ENCODE data around the gene KATNB1. TPM values are rescaled to one million over a fixed set of nuclear protein-coding genes. Genes with fewer than 3 reads are reported as not detected.

KATNB1 gene
- 22.6 and 62.7 TPM in 2 replicates for total RNA-seq (2014; rRNA removed; shearing (Covaris generic); ENCODE audit: low replicate concordance)

- peaks cover 16% of the 10 kb centered on the region for H3K36me3 ChIP-seq
- H3K4me3 ChIP-seq: peak within 1 kb of the TSS; percentile 94
- peaks cover 2% of the 10 kb centered on the region; the same call in 1 of the 2 replicates for H3K9me3 ChIP-seq
- DNase-seq: peak; percentile 48
- H3K27me3 ChIP-seq: no peaks in the 10 kb centered on the region
Observed at GRCh38 chr16:57735755-57736418, at the start of gene KATNB1. KATNB1 (plus strand) TSS chr16:57735770; CDS start chr16:57737244, 1,474 bp downstream.

DNA sequence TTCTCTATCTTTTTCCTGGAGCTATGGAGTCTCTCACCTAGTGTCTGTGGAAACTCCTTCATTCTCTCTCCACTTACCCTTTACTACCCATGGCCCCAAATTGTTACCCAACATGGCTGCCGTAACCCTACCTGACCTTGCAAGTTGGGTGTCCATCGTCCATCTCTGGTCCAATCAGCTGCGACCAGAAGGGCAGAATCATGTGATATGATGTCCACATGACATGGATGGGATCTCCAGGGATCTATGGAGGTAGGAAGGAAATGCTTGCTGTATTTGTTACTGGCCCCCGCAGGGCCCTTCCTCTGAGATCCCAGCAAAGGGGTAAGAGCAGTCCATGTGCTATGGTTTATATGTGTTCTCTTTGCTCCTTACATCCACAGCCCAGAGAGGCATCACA lies 49.0 kb upstream of the KATNB1 start:
- Histone ChIP-seq H3K36me3 (no peaks in the 10 kb centered on the region), H3K27me3 (peaks cover 7% of the 10 kb centered on the region; the same call in 1 of the 2 replicates), H3K9me3 (no peaks in the 10 kb centered on the region), H3K4me3 (no peak overlapping the region)
- DNase-seq: no peak

DNA sequence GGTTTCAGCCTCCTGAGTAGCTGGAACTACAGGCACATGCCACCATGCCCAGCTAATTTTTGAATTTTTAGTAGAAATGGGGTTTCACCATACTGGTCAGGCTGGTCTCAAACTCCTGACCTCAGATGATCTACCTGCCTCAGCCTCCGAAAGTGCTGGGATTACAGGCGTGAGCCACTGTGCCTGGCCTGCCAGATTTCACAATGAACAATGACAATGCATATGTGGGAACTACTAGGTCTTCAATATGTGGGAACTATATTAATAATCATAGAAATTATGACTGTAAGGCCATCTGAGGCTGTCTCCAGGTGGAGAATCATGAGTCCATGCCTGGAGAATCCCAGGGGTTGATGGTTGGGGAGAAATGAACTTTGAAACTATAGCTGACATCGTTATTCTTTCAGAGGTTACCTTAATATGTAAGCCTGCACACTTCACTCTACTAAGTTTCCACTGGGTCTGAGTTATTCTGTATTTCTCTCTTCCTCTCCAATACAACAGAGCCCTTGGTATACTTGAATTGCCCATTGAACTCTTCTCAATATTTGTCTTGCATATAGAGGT lies 48.1 kb upstream of the KATNB1 start:
- DNase-seq: no peak
- Histone ChIP-seq H3K27me3 (peaks cover 11% of the 10 kb centered on the region), H3K9me3 (no peaks in the 10 kb centered on the region), H3K4me3 (no peak overlapping the region), H3K36me3 (no peaks in the 10 kb centered on the region)

DNA sequence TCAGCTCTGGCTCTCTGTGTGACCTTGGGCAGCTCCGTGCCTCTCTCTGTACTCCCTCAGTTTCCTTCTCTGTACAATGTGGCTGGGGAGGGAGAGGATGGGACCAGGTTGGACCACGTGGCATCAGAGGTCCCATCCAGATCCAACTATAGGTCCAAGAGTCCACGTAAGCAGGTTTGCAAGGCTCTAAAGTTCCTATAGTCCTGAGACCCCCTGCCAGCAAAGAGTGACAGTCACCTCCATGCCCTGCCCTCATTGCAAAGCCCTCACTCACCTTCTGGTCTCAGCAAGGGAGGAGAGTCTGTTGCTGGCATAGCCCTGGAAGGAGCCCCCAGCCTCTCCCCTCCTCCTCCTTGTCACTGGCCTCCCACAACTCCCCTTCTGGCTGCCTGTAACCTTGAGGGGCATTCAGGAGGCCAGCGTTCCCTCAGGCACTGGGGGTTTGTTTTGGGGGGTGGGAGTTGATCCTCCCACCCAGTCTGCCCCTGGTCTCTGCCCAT lies 47.0 kb upstream of the KATNB1 start:
- no peak overlapping the region for H3K4me3 ChIP-seq
- no peaks in the 10 kb centered on the region for H3K9me3 ChIP-seq
- H3K27me3 ChIP-seq: peaks cover 18% of the 10 kb centered on the region
- no peak for DNase-seq
- H3K36me3 ChIP-seq: no peaks in the 10 kb centered on the region

- H3K27me3 ChIP-seq: peaks cover 18% of the 10 kb centered on the region
- DNase-seq: no peak
- no peaks in the 10 kb centered on the region for H3K9me3 ChIP-seq
- no peaks in the 10 kb centered on the region for H3K36me3 ChIP-seq
- H3K4me3 ChIP-seq: no peak overlapping the region
Observed at GRCh38 chr16:57688987-57689761, 46.4 kb upstream of the KATNB1 start.

GRCh38 chr16:57689762-57690558 lies 45.6 kb upstream of the KATNB1 start:
- peaks cover 18% of the 10 kb centered on the region for H3K27me3 ChIP-seq
- H3K36me3 ChIP-seq: no peaks in the 10 kb centered on the region
- DNase-seq: no peak
- H3K9me3 ChIP-seq: no peaks in the 10 kb centered on the region
- no peak overlapping the region for H3K4me3 ChIP-seq

- Histone ChIP-seq H3K4me3 (no peak overlapping the region), H3K36me3 (no peaks in the 10 kb centered on the region), H3K9me3 (no peaks in the 10 kb centered on the region), H3K27me3 (peaks cover 18% of the 10 kb centered on the region)
- no peak for DNase-seq
Observed at GRCh38 chr16:57690782-57691471, 44.6 kb upstream of the KATNB1 start.

- DNase-seq: no peak
- Histone ChIP-seq H3K27me3 (peaks cover 18% of the 10 kb centered on the region), H3K4me3 (no peak overlapping the region), H3K36me3 (no peaks in the 10 kb centered on the region), H3K9me3 (no peaks in the 10 kb centered on the region)
Observed at GRCh38 chr16:57692636-57693035, 42.9 kb upstream of the KATNB1 start.

- no peaks in the 10 kb centered on the region for H3K9me3 ChIP-seq
- no peak for DNase-seq
Observed at GRCh38 chr16:57693550-57693949, 42.0 kb upstream of the KATNB1 start.

DNA sequence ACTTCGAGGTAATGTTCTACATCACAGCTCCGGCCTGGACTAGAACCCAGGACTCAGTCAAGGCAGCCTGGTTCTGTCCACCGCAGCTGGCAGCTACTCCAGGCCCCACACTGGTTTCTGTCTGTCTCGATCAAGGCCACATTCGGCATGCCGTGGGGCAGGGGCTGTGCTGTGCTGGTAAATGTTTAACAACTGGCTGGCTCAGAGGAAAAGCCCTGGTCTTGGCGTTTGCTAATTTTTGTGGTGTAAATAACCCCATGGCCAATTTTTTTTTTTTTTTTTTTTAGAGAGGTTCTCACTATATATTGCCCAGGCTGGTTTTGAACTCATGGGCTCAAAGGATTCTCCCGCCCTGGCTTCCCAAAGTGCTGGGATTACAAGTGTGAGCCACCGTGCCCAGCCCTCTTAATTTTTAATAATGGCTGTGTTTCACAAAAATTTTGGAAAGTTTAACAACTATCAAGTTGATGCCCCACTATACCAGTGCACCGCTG lies 41.3 kb upstream of the KATNB1 start:
- Histone ChIP-seq H3K27me3 (peaks cover 15% of the 10 kb centered on the region), H3K36me3 (no peaks in the 10 kb centered on the region)
- no peak for DNase-seq

More at GRCh38 chr16:57693550-57693949, 42.0 kb upstream of the KATNB1 start:
- Histone ChIP-seq H3K36me3 (no peaks in the 10 kb centered on the region), H3K4me3 (no peak overlapping the region), H3K27me3 (peaks cover 15% of the 10 kb centered on the region)

DNA sequence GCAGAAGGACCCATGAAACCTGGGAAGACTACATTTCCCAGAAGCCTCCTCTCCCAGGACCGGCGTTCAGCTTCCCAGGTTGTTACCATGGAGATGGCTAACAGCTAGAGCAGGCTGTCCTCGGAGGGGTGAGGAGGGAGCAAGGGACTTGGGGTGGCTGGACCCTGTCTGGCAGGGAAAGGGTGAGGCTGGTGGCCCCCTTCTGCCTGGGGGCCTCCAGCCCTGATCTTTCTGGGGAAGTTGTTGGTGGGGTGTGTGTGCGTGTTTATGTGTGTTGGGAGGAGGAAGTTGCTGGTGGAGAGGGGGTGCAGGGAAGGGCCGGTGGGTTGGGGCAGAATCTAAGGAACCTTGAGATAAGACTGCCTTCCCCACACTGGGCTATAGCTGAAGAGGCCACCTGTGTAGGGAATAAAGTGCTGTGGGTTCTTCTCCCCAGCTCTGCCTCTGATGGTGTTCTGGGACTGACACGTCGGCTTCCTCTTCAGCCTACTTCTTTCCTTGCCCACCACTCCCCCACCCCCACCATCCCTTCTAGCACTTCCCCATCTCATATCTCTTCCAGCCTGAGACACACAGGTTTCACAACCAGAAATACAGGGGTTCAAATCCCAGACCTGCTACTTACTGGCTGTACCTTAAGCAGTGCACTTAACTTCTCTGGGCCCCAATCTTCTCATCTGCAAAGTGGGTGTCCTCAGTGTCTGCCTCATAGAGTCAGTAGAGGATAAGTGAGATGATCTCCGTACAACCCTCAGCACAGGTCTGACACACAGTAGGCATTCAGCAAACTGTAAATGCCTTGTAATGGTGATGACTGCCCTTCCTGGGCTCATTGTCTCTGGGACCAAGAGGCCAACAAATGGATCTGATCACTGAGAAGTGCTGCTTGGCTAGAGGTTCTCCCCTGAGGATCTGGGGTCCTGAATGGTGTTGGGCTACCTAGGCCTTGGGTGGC lies 40.6 kb upstream of the KATNB1 start, which contains the start of gene DRC7:
Gene DRC7 (plus strand): TSS at position 82 of the 955 bp plus-strand sequence. CDS start 3,144 bp downstream, outside the sequence.
- no peak within 1 kb of the TSS for H3K4me3 ChIP-seq
- DNase-seq: peak; percentile 42

More for the DNA sequence above, 41.3 kb upstream of the KATNB1 start:
- H3K4me3 ChIP-seq: no peak overlapping the region
- no peaks in the 10 kb centered on the region for H3K9me3 ChIP-seq

GRCh38 chr16:57695680-57696069 lies 39.9 kb upstream of the KATNB1 start:
- no peak for DNase-seq
- no peaks in the 10 kb centered on the region for H3K9me3 ChIP-seq
- H3K36me3 ChIP-seq: no peaks in the 10 kb centered on the region
- H3K27me3 ChIP-seq: peaks cover 11% of the 10 kb centered on the region
- H3K4me3 ChIP-seq: no peak overlapping the region

More for the DNA sequence above, 40.6 kb upstream of the KATNB1 start, which contains the start of gene DRC7:
- H3K36me3 ChIP-seq: no peaks in the 10 kb centered on the region
- no peaks in the 10 kb centered on the region for H3K9me3 ChIP-seq
- peaks cover 14% of the 10 kb centered on the region for H3K27me3 ChIP-seq

- Histone ChIP-seq H3K4me3 (no peak overlapping the region), H3K27me3 (peaks cover 11% of the 10 kb centered on the region), H3K9me3 (no peaks in the 10 kb centered on the region), H3K36me3 (no peaks in the 10 kb centered on the region)
- no peak for DNase-seq
Observed at GRCh38 chr16:57696240-57696639, 39.3 kb upstream of the KATNB1 start.

DNA sequence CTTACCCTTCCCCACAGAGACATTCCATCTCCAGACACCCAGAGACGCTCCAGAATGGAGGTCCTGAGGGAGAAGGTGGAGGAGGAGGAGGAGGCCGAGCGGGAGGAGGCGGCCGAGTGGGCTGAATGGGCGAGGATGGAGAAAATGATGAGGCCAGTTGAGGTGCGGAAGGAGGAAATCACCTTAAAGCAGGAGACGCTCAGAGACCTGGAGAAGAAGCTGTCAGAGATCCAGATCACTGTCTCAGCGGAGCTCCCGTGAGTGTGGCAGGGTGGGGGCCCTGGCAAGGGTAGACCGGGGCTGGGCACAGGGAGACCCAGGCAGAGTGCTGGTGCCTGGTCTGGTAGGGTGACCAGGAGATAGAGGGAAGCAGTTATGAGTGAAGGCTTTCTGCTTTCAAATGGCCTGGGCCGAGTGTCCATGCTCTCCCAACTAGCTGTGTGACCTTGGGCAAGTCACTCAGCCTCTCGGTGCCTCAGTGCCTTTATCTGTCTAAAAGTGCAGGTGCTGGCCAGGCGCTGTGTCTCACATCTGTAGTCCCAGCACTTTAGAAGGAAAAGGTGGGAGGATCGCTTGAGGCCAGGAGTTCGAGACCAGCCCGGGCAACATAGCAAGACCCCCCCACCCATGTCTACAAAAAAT lies 37.6 kb upstream of the KATNB1 start:
- H3K9me3 ChIP-seq: no peaks in the 10 kb centered on the region
- no peak for DNase-seq
- H3K4me3 ChIP-seq: no peak overlapping the region
- H3K36me3 ChIP-seq: no peaks in the 10 kb centered on the region
- H3K27me3 ChIP-seq: peaks cover 1% of the 10 kb centered on the region

Data from MG63 (cell line).